ENCODE results near the gene OOEP. TPM values are rescaled to one million over a fixed set of nuclear protein-coding genes. Genes with fewer than 3 reads are reported as not detected.

Gene OOEP
- total and polyA plus RNA-seq, 4 donors = 0.06 to 0.22 TPM; not detected in 2

DNA sequence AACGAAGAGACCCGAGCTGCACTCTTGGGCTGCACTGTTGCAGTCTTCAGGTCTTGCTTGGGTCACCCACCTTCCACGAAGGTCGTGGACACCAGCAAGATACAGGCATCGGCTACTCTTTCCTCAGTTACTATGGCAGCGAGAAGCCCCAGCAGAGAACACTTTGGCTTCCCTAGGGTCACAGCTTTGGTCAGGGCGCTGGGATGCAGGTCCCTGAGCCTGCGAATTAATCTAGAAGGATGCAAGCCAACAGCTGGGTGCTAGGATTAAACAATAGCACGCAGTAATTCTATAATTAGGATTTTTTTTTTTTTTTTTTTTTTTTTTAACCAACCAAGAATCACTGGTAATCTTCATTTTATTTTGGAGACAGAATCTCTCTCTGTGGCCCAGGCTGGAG, 5.1 kb downstream of the OOEP start:
- WGBS = 87% methylated on average over 9 of the region's 9 CpGs
- Histone ChIP-seq H3K4me1 (ENCODE audit: control insufficient read depth in 4 of 4, insufficient read depth in 4 of 4, low read length in 3 of 4) (no peaks in the 10 kb centered on the region), H3K36me3 (ENCODE audit: control insufficient read depth in 4 of 4, insufficient read depth in 3 of 4, low read depth in 1 of 4, low read length in 3 of 4) (no peaks in the 10 kb centered on the region), H3K4me3 (ENCODE audit: low read depth in 1 of 3, low read length in 3 of 3) (no peak overlapping the region), H3K27ac (ENCODE audit: low read depth in 1 of 2, low read length in 2 of 2) (no peak overlapping the region), H3K9me3 (ENCODE audit: control insufficient read depth in 4 of 4, low read length in 3 of 4) (peaks cover 0 to 1% (median 0%) of the 10 kb centered on the region in 4 donors), H3K9ac (ENCODE audit: low read depth in 1 of 2, low read length in 2 of 2) (no peak overlapping the region), H3K27me3 (ENCODE audit: control insufficient read depth in 4 of 4, insufficient read depth in 4 of 4, low read length in 3 of 4) (no peaks in the 10 kb centered on the region)
- TF ChIP-seq, protein P1, sequence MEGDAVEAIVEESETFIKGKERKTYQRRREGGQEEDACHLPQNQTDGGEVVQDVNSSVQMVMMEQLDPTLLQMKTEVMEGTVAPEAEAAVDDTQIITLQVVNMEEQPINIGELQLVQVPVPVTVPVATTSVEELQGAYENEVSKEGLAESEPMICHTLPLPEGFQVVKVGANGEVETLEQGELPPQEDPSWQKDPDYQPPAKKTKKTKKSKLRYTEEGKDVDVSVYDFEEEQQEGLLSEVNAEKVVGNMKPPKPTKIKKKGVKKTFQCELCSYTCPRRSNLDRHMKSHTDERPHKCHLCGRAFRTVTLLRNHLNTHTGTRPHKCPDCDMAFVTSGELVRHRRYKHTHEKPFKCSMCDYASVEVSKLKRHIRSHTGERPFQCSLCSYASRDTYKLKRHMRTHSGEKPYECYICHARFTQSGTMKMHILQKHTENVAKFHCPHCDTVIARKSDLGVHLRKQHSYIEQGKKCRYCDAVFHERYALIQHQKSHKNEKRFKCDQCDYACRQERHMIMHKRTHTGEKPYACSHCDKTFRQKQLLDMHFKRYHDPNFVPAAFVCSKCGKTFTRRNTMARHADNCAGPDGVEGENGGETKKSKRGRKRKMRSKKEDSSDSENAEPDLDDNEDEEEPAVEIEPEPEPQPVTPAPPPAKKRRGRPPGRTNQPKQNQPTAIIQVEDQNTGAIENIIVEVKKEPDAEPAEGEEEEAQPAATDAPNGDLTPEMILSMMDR (IDR thresholded peaks at IDR 0.05; ENCODE audit: low read depth, low read length, missing input control) = no peak
- TF ChIP-seq, protein P2, sequence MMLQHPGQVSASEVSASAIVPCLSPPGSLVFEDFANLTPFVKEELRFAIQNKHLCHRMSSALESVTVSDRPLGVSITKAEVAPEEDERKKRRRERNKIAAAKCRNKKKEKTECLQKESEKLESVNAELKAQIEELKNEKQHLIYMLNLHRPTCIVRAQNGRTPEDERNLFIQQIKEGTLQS (IDR thresholded peaks at IDR 0.05) = no peak
- TF ChIP-seq, protein P3, sequence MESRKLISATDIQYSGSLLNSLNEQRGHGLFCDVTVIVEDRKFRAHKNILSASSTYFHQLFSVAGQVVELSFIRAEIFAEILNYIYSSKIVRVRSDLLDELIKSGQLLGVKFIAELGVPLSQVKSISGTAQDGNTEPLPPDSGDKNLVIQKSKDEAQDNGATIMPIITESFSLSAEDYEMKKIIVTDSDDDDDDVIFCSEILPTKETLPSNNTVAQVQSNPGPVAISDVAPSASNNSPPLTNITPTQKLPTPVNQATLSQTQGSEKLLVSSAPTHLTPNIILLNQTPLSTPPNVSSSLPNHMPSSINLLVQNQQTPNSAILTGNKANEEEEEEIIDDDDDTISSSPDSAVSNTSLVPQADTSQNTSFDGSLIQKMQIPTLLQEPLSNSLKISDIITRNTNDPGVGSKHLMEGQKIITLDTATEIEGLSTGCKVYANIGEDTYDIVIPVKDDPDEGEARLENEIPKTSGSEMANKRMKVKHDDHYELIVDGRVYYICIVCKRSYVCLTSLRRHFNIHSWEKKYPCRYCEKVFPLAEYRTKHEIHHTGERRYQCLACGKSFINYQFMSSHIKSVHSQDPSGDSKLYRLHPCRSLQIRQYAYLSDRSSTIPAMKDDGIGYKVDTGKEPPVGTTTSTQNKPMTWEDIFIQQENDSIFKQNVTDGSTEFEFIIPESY (IDR thresholded peaks at IDR 0.05) = no peak
- TF ChIP-seq NR2F2 (IDR thresholded peaks at IDR 0.05) (no peak), EGR1 (IDR thresholded peaks at IDR 0.05; ENCODE audit: low read depth in 2 of 2) (no peak), GABPA (IDR thresholded peaks at IDR 0.05 in 1 of 2, conservative IDR thresholded peaks at IDR 0.05 in 1 of 2) (no peak), YY1 (IDR thresholded peaks at IDR 0.05) (no peak), RXRA (IDR thresholded peaks at IDR 0.05) (no peak), HNF4G (IDR thresholded peaks at IDR 0.05) (no peak), FOXA1 (IDR thresholded peaks at IDR 0.05) (no peak), RAD21 (IDR thresholded peaks at IDR 0.05) (no peak), TAF1 (conservative IDR thresholded peaks at IDR 0.05) (no peak), SP1 (IDR thresholded peaks at IDR 0.05) (no peak)
- TF ChIP-seq, protein P4, sequence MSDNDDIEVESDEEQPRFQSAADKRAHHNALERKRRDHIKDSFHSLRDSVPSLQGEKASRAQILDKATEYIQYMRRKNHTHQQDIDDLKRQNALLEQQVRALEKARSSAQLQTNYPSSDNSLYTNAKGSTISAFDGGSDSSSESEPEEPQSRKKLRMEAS (IDR thresholded peaks at IDR 0.05) = no peak
- no peak for DNase-seq (ENCODE audit: low spot score)

DNA sequence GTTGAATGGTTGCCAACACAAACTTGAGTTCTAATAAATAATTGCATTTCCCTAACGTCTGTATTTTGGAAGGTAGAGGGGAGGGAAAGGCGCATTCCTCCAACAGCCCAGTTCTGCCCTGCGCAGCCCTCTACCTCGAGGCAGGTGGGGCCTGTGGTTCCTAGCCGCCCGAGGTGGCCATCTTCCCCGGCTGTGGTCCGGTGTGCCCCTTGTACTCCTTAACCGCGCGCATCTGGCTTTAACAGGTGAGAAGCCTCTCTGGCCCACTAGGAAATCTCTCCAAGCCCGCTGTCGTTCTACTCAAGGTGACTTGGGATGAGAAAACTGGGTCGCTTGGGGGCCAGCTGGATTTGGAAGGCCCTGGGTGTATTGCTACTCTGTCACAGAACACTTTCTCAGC, 5.6 kb downstream of the OOEP start:
- Histone ChIP-seq H3K4me3 (ENCODE audit: low read depth in 1 of 3, low read length in 3 of 3) (no peak overlapping the region), H3K9me3 (ENCODE audit: control insufficient read depth in 4 of 4, low read length in 3 of 4) (no peaks in the 10 kb centered on the region), H3K4me1 (ENCODE audit: control insufficient read depth in 4 of 4, insufficient read depth in 4 of 4, low read length in 3 of 4) (no peaks in the 10 kb centered on the region), H3K27me3 (ENCODE audit: control insufficient read depth in 4 of 4, insufficient read depth in 4 of 4, low read length in 3 of 4) (no peaks in the 10 kb centered on the region), H3K27ac (ENCODE audit: low read depth in 1 of 2, low read length in 2 of 2) (no peak overlapping the region), H3K36me3 (ENCODE audit: control insufficient read depth in 4 of 4, insufficient read depth in 3 of 4, low read depth in 1 of 4, low read length in 3 of 4) (no peaks in the 10 kb centered on the region), H3K9ac (ENCODE audit: low read depth in 1 of 2, low read length in 2 of 2) (no peak overlapping the region)
- no peak for TF ChIP-seq SP1 (IDR thresholded peaks at IDR 0.05)
- no peak for DNase-seq (ENCODE audit: low spot score)
- WGBS = 90% methylated on average over 14 of the region's 14 CpGs

DNA sequence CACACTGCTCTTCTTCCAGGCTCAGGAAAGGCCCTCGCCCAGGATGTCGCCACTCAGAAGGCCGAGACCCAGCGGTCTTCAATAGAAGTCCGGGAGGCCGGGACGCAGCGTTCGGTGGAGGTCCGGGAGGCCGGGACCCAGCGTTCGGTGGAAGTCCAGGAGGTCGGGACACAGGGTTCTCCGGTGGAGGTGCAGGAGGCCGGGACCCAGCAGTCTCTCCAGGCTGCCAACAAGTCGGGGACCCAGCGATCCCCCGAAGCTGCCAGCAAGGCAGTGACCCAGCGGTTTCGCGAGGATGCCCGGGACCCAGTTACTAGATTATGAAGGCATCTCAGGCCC, 6.2 kb downstream of the OOEP start:
- H3K4me1 ChIP-seq (ENCODE audit: control insufficient read depth in 4 of 4, insufficient read depth in 4 of 4, low read length in 3 of 4) = no peaks in the 10 kb centered on the region
- H3K27ac ChIP-seq (ENCODE audit: low read depth in 1 of 2, low read length in 2 of 2) = no peak overlapping the region
- no peaks in the 10 kb centered on the region for H3K9me3 ChIP-seq (ENCODE audit: control insufficient read depth in 4 of 4, low read length in 3 of 4)
- no peak overlapping the region for H3K4me3 ChIP-seq (ENCODE audit: low read depth in 1 of 3, low read length in 3 of 3)
- WGBS = 94% methylated on average over 23 of the region's 23 CpGs
- no peaks in the 10 kb centered on the region for H3K36me3 ChIP-seq (ENCODE audit: control insufficient read depth in 4 of 4, insufficient read depth in 3 of 4, low read depth in 1 of 4, low read length in 3 of 4)
- DNase-seq (ENCODE audit: low spot score) = no peak
- no peak for TF ChIP-seq SP1 (IDR thresholded peaks at IDR 0.05)
- H3K9ac ChIP-seq (ENCODE audit: low read depth in 1 of 2, low read length in 2 of 2) = no peak overlapping the region
- H3K27me3 ChIP-seq (ENCODE audit: control insufficient read depth in 4 of 4, insufficient read depth in 4 of 4, low read length in 3 of 4) = no peaks in the 10 kb centered on the region

All from liver (tissue), 9 donors.